Endometrial microvascular endothelial cells (primary cell): ENCODE measurements around the gene SAT2. TPM values are rescaled to one million over a fixed set of nuclear protein-coding genes. Genes with fewer than 3 reads are reported as not detected.
"Not testable (repeated sequence)": the region's sequence is repeated elsewhere in the genome, so short reads cannot be mapped to it uniquely, and the experiment has no call there.

ENCODE experiments used
- in situ Hi-C: cut with HindIII; loops from 2 replicates; pipeline ENCODE4 v1.10.0; 2017; ENCODE audit warnings: low sequenced_read_pairs, low pct_unique_long_range_greater_than_20kb; ENCODE audit errors: inconsistent ontology term
- total RNA-seq: library from RNA; depleted of rRNA; stranded (reverse); fragments of >200 nt; gene quantifications from one replicate; pipeline ENCODE4 v1.2.3, GENCODE V29; 2015; ENCODE audit errors: inconsistent ontology term

SAT2 gene
- total RNA-seq: 48.7 TPM

GRCh38 chr17:7627250-7628121 lies at the start of gene SAT2:
SAT2 (minus strand) TSS chr17:7627821; CDS start chr17:7627635, 186 bp downstream.
- in situ Hi-C loops: no loop called here

GRCh38 chr17:7676533-7676932 lies 48.9 kb upstream of the SAT2 start:
- in situ Hi-C loops: no loop called here

GRCh38 chr17:7674934-7675333 lies 47.3 kb upstream of the SAT2 start:
- in situ Hi-C loops: no loop called here

GRCh38 chr17:7673239-7673638 lies 45.6 kb upstream of the SAT2 start:
- in situ Hi-C loops: no loop called here

GRCh38 chr17:7668482-7668881 lies 40.9 kb upstream of the SAT2 start:
- in situ Hi-C loops: no loop called here

GRCh38 chr17:7667656-7668406 lies 40.2 kb upstream of the SAT2 start:
- in situ Hi-C loops: no loop called here

GRCh38 chr17:7656958-7657609 lies 29.5 kb upstream of the SAT2 start:
- in situ Hi-C loops: no loop called here

- in situ Hi-C loops: no loop called here
Observed at GRCh38 chr17:7655541-7655840, 27.9 kb upstream of the SAT2 start.

GRCh38 chr17:7654832-7655540 lies 27.4 kb upstream of the SAT2 start:
- in situ Hi-C loops: no loop called here

- in situ Hi-C loops: no loop called here
Observed at GRCh38 chr17:7652388-7653356, 25.1 kb upstream of the SAT2 start.

GRCh38 chr17:7651665-7652387 lies 24.2 kb upstream of the SAT2 start:
- in situ Hi-C loops: no loop called here

GRCh38 chr17:7651097-7651664 lies 23.6 kb upstream of the SAT2 start:
- in situ Hi-C loops: no loop called here

GRCh38 chr17:7650509-7651096 lies 23.0 kb upstream of the SAT2 start, which contains the start of gene ATP1B2:
ATP1B2 (plus strand) TSS chr17:7650926; CDS start chr17:7651519, 593 bp downstream.
- in situ Hi-C loops: no loop called here

- in situ Hi-C loops: no loop called here
Observed at GRCh38 chr17:7647018-7647417, 19.4 kb upstream of the SAT2 start.

GRCh38 chr17:7646457-7646856 lies 18.8 kb upstream of the SAT2 start:
- in situ Hi-C loops: no loop called here

GRCh38 chr17:7644775-7645174 lies 17.2 kb upstream of the SAT2 start:
- in situ Hi-C loops: no loop called here

GRCh38 chr17:7641635-7642034 lies 14.0 kb upstream of the SAT2 start:
- in situ Hi-C loops: not testable (repeated sequence)
